Muscle of leg (tissue), 11 donors: ENCODE measurements around the gene CDH4. TPM values are rescaled to one million over a fixed set of nuclear protein-coding genes. Genes with fewer than 3 reads are reported as not detected.

Source experiments
- DNase-seq: peaks from one replicate; pipeline ENCODE4 v3.0.0; 2013
- H3K27ac ChIP-seq: one replicate; pipeline ENCODE4 v1.5.1; 2013; ENCODE audit warnings: mild to moderate bottlenecking, low read length, control low read depth
- H3K27me3 ChIP-seq: one replicate; pipeline ENCODE4 v1.6.1; 2013; ENCODE audit warnings: low read length; ENCODE audit not compliant: control insufficient read depth, insufficient read depth
- H3K36me3 ChIP-seq: one replicate; pipeline ENCODE4 v1.6.1; 2013; ENCODE audit warnings: low read length; ENCODE audit not compliant: control insufficient read depth, insufficient read depth
- H3K4me1 ChIP-seq: one replicate; pipeline ENCODE4 v1.6.1; 2013; ENCODE audit warnings: low read length; ENCODE audit not compliant: control insufficient read depth, insufficient read depth
- H3K4me3 ChIP-seq: one replicate; pipeline ENCODE4 v1.5.1; 2013; ENCODE audit warnings: low read length, control low read depth
- H3K9me3 ChIP-seq: replicated peaks from 2 replicates; pipeline ENCODE4 v1.6.1; 2013; ENCODE audit warnings: low read depth, low read length; ENCODE audit not compliant: control insufficient read depth
- WGBS: methylation state at CpG from one replicate; pipeline ENCODE4 v1.1.5; 2013; ENCODE audit warnings: missing lambda C conversion rate; ENCODE audit not compliant: insufficient coverage; 5-methylcytosine and 5-hydroxymethylcytosine counted together
- polyA plus RNA-seq, 8 donors: library from polyadenylated mRNA; unstranded; fragments of 120-200 nt; gene quantifications; one replicate each; pipeline versions ENCODE4 v1.2.1 to v1.2.3, GENCODE V29; 2013; ENCODE audit warnings: inconsistent platforms in 1 of 8, low replicate concordance in 1 of 8; ENCODE audit not compliant: insufficient read length in 8 of 8, insufficient read depth in 1 of 8
- total RNA-seq: library from RNA; stranded (reverse); fragments of 120-200 nt; gene quantifications from one replicate; pipeline ENCODE4 v1.2.4, GENCODE V29; 2013

Gene CDH4
- total and polyA plus RNA-seq, 9 donors, result 0.66 to 1.4 (median 1.2) TPM

- no peak overlapping the region for H3K27ac ChIP-seq
- H3K9me3 ChIP-seq, result peaks cover 6% of the 10 kb centered on the region
- H3K27me3 ChIP-seq, result no peaks in the 10 kb centered on the region
- H3K4me3 ChIP-seq, result no peak overlapping the region
- peaks cover 5% of the 10 kb centered on the region for H3K4me1 ChIP-seq
- WGBS, result 78% methylated on average over 4 of the region's 12 CpGs
- DNase-seq, result no peak
- no peaks in the 10 kb centered on the region for H3K36me3 ChIP-seq
Observed at GRCh38 chr20:61754976-61755778, 503.1 kb downstream of the CDH4 start.

GRCh38 chr20:61755971-61756845, 504.1 kb downstream of the CDH4 start:
- no peaks in the 10 kb centered on the region for H3K36me3 ChIP-seq
- no peaks in the 10 kb centered on the region for H3K27me3 ChIP-seq
- WGBS, result 64% methylated on average over 11 of the region's 15 CpGs
- H3K27ac ChIP-seq, result no peak overlapping the region
- peaks cover under 1% of the 10 kb centered on the region for H3K9me3 ChIP-seq
- DNase-seq, result no peak
- no peak overlapping the region for H3K4me3 ChIP-seq
- H3K4me1 ChIP-seq, result peaks cover 5% of the 10 kb centered on the region

GRCh38 chr20:61756966-61757677, 505.1 kb downstream of the CDH4 start:
- DNase-seq, result no peak
- WGBS, result 59% methylated on average over 13 of the region's 18 CpGs
- no peak overlapping the region for H3K27ac ChIP-seq
- peaks cover 2% of the 10 kb centered on the region for H3K27me3 ChIP-seq
- peaks cover 5% of the 10 kb centered on the region for H3K4me1 ChIP-seq
- H3K4me3 ChIP-seq, result no peak overlapping the region
- H3K9me3 ChIP-seq, result no peaks in the 10 kb centered on the region
- H3K36me3 ChIP-seq, result no peaks in the 10 kb centered on the region

GRCh38 chr20:61757678-61758563, 505.9 kb downstream of the CDH4 start:
- peaks cover 5% of the 10 kb centered on the region for H3K4me1 ChIP-seq
- H3K4me3 ChIP-seq, result no peak overlapping the region
- no peaks in the 10 kb centered on the region for H3K9me3 ChIP-seq
- no peak overlapping the region for H3K27ac ChIP-seq
- H3K27me3 ChIP-seq, result peaks cover 6% of the 10 kb centered on the region
- 82% methylated on average over 24 of the region's 25 CpGs for WGBS
- no peaks in the 10 kb centered on the region for H3K36me3 ChIP-seq
- no peak for DNase-seq

- WGBS, result 86% methylated on average over 25 of the region's 25 CpGs
- Histone ChIP-seq H3K36me3 (no peaks in the 10 kb centered on the region), H3K4me3 (no peak overlapping the region), H3K27me3 (peaks cover 7% of the 10 kb centered on the region), H3K4me1 (peaks cover 5% of the 10 kb centered on the region), H3K27ac (no peak overlapping the region), H3K9me3 (no peaks in the 10 kb centered on the region)
- DNase-seq, result no peak
Observed at GRCh38 chr20:61758564-61759200, 506.6 kb downstream of the CDH4 start.

GRCh38 chr20:61759286-61760065, 507.4 kb downstream of the CDH4 start:
- Histone ChIP-seq H3K27me3 (peaks cover 7% of the 10 kb centered on the region), H3K36me3 (no peaks in the 10 kb centered on the region), H3K4me3 (no peak overlapping the region), H3K9me3 (no peaks in the 10 kb centered on the region), H3K4me1 (peaks cover under 1% of the 10 kb centered on the region), H3K27ac (no peak overlapping the region)
- DNase-seq, result no peak
- 89% methylated on average over 11 of the region's 22 CpGs for WGBS

- Histone ChIP-seq H3K4me3 (no peak overlapping the region), H3K27me3 (peaks cover 7% of the 10 kb centered on the region), H3K36me3 (no peaks in the 10 kb centered on the region), H3K4me1 (no peaks in the 10 kb centered on the region), H3K9me3 (no peaks in the 10 kb centered on the region), H3K27ac (no peak overlapping the region)
- WGBS, result 80% methylated on average over 10 of the region's 11 CpGs
- no peak for DNase-seq
Observed at GRCh38 chr20:61760321-61760720, 508.3 kb downstream of the CDH4 start.

GRCh38 chr20:61760731-61761130, 508.7 kb downstream of the CDH4 start:
- no peaks in the 10 kb centered on the region for H3K9me3 ChIP-seq
- H3K4me1 ChIP-seq, result no peaks in the 10 kb centered on the region
- no peaks in the 10 kb centered on the region for H3K36me3 ChIP-seq
- WGBS, result 77% methylated on average over 4 of the region's 7 CpGs
- peaks cover 7% of the 10 kb centered on the region for H3K27me3 ChIP-seq
- H3K4me3 ChIP-seq, result no peak overlapping the region
- H3K27ac ChIP-seq, result no peak overlapping the region
- no peak for DNase-seq
